ENCODE measurements around the gene CCDC107. TPM values are rescaled to one million over a fixed set of nuclear protein-coding genes. Genes with fewer than 3 reads are reported as not detected.
A peak's percentile ranks its signal among the peaks of the same experiment; 100 is the strongest.

Gene CCDC107
- total RNA-seq, 1 donor from 2014 or later, result 9.8 TPM

DNA sequence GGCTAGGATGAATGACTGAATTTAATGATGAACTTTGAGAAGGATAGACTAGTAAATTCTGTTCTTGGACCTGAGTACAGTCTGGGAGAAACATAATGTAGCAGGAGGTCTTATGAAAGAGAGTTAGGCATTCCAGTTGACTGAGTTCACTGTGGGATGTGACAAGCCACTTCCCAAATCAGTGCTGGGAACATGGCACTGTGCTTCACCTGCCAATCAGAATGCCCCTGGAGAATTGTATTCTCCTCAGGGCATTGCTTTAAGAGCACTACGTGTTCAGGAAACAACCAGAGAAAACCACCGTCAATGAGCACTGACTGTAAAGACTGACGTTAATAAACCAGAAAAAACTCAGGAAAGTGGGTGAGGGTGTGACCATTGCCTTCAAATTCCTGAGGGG is 1.2 kb downstream of the CCDC107 start:
- DNase-seq (ENCODE audit: low read depth), result peak; percentile 75

DNA sequence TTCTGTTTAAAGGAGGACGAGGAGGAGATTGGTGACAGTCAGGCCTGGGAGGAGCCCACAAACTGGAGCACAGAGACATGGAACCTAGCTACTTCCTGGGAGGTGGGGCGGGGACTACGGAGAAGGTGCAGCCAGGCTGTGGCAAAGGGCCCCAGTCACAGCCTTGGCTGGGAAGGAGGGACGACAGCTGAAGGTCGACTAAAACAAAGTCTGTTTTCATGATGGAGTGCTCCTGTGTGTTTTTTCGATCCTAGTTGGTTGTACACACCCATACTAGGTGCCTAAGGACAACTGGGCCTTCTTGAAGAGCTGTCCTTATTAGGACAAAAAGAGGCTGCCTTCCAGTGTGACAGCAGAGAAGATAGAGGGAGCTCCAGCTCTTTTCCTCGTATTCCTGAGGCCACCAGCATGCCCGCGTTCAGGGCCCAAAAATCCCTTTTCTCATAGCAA is 2.9 kb downstream of the CCDC107 start:
- peak; percentile 69 for DNase-seq (ENCODE audit: low read depth)

DNA sequence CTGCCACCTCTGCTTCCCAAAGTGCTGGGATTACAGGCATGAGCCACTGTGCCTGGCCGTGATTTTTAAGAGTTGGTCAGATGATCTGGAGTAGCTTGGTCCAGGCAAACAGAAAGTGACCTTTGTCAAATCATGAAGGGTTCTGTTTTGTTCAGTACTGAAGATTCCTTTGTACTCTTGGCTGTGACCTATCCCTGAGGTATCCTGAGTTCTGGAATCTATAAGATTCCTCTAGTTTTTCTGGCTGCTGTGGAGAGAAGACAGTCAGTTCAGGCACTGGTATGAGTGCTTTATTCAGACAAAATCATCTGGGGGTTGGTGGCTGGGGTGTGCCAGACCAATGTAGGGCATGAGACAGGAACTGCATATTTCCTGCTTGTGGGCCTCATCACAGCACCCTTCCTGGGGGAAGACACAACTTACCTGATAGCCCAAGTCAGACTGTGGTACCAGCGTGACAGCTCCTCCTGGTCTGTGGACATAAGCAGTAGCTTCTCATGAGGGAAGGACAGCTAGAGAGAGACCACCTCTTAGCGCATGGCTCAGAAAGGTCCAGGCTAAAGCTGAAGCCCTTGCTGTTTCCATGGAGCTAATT is 3.8 kb downstream of the CCDC107 start:
- DNase-seq (ENCODE audit: low read depth), result no peak

DNA sequence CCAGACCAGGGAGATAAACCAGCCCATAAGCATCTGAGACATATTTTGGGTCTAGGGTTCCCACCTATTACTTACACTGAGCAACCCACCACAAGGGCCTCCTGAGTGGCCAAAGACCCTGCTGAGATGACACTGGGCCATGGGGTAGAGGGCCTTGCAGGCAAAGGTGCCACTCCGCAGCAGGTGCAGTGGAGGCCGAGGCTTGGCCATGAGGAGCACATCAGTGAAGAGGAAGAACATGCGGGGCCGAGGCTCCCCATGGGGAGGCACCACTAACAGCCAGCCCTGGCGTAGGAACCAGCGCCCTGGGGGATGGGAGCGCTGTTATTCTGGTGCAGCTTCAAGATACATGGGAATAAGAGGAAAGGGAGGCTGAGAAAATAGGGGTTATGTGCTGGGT is 4.3 kb downstream of the CCDC107 start:
- DNase-seq (ENCODE audit: low read depth), result no peak

DNA sequence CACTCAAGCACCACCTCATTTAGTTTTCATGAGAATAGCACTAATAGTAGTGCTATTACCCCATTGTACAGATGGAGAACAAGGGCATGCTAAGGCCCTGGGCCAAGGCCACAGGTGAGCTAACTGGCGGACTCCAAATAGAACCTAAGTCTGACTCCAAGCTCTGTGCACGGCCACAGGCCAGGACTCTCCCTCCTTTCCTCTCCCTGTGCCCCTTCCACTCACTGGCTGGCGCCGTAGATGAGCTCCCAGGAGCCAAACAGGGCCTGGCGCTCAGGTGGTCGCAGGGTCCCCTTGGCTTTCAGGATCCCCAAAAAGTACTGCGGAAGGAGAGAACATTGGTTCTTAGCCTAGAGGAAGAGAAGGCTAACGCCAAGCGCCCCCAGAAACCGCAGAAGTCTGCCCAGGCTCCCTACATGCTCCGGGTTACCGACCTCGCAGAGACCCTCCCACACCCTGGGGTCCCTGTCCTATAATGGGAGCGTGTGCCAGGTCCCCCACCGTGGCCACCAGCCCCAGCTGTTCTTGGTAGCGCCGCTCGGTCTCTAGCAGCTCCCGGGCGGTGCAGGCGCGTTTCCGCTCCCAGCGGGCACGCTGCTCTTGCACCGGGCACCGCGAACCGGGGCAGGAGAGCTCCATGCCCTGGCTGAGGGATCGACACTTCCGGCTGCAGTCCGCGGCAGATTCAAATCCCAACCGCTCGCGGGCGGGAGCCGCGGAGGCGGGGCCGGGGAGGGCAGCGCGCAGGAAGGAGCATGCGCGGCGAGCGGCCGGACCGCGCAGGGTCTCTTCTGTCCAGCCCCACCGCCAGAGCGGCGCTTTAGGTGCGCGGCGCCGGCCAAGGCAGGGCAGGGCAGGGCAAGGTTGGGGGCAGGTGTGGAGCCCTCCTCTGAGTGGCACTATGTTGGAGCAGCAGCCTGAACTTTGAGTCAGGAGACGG is 6.7 kb downstream of the CCDC107 start, which contains the start of gene ARHGEF39:
Gene ARHGEF39 (minus strand): TSS at position 665 of the 940 bp plus-strand sequence. CDS start 26 bp downstream, at position 639.
- DNase-seq (ENCODE audit: low read depth), result peak; percentile 83

DNA sequence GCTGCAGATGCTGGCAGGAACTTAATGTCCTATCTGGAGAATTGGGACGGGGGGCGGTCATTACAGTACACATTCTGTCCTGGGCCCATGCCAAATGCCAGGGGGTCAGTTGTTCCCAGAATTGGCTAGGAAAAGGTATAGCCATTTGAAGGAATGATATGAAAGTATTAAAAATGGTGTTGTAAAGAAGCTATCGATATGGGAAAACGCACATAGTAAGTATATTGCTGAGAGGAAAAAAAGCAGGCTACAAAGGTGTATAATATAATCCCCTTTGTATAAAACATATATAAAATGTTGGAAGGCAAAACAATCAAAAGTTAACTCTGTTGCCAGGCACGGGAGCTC is 7.4 kb downstream of the CCDC107 start:
- no peak for DNase-seq (ENCODE audit: low read depth)

DNA sequence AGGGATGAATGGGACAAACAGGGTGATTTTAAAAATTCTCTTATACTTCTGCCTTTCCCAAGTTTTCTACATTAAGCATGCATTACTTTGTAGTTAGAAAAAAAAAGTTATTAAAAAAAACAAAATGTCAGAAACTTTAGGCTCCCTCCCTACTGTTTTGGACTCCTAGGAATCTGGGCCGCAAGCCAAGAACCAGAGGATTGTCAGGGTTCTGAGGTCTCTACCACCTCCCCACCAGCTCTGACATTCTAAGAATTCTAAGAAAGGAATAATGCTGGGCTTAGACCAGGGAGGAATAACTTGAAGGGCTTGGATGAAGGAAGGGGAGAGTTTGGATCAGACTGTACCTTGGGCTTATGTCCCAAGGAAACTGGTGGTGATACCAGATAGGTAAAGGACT is 8.0 kb downstream of the CCDC107 start:
- peak; percentile 64 for DNase-seq (ENCODE audit: low read depth)

DNA sequence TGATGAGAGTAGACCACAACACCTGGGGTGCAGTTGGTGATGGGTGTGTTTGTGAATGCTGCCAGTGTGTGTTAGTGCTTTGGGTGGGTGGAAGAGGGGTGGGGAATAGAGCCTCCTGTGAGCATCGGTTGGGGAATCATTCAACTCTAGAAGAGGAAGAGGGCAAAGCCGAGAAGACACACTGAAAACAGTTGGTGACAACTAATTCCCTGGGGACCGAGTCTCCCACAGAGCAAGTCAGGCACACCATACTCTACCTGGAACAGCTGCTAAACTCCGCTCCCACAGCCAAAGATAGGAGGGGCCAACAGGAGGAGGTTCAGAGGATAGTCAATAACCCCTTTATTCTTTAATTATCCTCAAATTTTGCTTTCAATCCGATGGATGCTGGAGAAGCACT is 8.5 kb downstream of the CCDC107 start:
- DNase-seq (ENCODE audit: low read depth), result no peak

DNA sequence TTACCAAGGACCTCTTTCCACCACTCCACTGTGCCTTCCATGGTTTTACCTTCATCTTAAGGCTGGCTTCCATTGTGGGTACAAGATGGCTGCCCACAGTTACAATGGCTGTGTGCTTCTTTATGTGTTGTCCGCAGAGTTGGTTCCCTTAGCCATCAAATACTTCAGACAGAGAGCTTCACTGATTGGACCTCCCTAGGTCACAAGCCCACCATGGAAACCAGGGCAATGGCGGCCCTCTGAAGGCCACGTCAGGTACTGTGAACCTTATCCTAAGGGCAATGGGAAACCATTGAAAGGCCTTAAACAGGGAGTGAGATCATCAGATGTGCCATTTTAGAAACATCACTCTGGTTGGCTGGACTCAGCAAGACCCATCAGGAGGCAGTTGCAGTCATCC is 9.8 kb downstream of the CCDC107 start:
- DNase-seq (ENCODE audit: low read depth), result no peak

DNA sequence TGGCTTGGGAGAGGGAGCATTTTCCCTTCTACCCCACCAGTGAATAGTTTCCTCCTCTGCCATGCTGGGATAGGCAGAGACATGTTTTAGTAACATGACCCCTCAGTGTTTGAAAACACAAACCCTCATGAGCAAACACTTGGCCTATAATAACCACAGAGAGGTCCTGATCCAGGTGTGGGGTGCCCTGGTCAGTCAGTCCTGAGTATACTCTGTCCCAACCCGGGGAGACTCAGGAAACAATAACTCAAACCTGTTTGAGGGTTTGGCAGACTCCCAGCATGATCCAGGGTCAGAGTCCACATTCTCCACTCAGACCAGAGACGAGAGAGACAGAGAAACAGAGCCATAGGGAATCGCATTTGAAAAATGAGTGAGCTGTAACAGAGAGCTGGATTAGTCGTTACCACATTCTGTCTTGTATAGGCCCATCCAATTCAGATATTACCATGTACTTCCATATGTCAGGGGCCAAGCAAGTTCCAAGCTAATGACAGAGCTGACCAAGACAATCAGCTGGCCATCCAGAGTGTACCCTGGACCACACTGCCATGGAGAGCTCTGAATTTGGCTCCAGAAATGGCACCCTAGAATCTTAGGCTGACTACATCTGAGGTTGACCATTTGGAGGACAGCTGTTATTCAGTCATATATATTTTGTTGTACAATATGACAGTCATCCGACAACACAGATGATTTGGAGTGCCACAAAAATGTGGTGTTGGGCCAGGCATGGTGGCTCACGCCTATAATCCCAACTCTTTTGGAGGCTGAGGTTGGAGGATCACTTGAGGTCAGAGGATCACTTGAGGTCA is 11.4 kb downstream of the CCDC107 start:
- DNase-seq (ENCODE audit: low read depth), result peak; percentile 92

DNA sequence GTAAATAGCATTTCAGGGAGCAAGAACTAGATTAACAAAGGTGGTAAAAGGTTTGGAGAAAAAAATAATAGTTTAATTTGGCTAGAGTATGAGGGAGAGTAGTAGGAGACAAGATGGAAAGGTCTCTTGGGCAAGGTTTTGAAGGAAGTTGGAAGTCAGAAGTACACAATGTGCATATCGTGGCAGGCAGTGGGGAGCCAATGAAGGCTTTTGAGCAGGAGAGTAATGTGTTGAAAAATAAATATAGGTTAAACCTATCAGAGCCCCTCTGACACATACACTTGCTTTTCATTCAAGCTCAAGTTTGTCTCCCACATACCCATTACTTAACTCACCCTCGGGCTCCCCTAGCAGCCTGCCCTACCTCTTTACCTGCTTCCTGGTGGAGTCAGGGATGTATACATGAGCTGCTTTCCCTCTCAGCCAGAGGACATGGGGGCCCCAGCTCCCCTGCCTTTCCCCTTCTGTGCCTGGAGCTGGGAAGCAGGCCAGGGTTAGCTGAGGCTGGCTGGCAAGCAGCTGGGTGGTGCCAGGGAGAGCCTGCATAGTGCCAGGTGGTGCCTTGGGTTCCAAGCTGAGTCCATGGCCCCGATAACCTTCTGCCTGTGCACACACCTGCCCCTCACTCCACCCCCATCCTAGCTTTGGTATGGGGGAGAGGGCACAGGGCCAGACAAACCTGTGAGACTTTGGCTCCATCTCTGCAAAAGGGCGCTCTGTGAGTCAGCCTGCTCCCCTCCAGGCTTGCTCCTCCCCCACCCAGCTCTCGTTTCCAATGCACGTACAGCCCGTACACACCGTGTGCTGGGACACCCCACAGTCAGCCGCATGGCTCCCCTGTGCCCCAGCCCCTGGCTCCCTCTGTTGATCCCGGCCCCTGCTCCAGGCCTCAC is 15.3 kb downstream of the CCDC107 start, which contains the start of gene CA9:
Gene CA9 (plus strand): TSS at position 797 of the 893 bp plus-strand sequence. CDS start 32 bp downstream, at position 829.
- DNase-seq (ENCODE audit: low read depth), result peak; percentile 48

DNA sequence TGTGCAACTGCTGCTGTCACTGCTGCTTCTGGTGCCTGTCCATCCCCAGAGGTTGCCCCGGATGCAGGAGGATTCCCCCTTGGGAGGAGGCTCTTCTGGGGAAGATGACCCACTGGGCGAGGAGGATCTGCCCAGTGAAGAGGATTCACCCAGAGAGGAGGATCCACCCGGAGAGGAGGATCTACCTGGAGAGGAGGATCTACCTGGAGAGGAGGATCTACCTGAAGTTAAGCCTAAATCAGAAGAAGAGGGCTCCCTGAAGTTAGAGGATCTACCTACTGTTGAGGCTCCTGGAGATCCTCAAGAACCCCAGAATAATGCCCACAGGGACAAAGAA is 15.9 kb downstream of the CCDC107 start:
- no peak for DNase-seq (ENCODE audit: low read depth)

DNA sequence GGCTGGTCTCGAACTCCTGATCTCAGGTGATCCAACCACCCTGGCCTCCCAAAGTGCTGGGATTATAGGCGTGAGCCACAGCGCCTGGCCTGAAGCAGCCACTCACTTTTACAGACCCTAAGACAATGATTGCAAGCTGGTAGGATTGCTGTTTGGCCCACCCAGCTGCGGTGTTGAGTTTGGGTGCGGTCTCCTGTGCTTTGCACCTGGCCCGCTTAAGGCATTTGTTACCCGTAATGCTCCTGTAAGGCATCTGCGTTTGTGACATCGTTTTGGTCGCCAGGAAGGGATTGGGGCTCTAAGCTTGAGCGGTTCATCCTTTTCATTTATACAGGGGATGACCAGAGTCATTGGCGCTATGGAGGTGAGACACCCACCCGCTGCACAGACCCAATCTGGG is 17.1 kb downstream of the CCDC107 start:
- DNase-seq (ENCODE audit: low read depth), result no peak

DNA sequence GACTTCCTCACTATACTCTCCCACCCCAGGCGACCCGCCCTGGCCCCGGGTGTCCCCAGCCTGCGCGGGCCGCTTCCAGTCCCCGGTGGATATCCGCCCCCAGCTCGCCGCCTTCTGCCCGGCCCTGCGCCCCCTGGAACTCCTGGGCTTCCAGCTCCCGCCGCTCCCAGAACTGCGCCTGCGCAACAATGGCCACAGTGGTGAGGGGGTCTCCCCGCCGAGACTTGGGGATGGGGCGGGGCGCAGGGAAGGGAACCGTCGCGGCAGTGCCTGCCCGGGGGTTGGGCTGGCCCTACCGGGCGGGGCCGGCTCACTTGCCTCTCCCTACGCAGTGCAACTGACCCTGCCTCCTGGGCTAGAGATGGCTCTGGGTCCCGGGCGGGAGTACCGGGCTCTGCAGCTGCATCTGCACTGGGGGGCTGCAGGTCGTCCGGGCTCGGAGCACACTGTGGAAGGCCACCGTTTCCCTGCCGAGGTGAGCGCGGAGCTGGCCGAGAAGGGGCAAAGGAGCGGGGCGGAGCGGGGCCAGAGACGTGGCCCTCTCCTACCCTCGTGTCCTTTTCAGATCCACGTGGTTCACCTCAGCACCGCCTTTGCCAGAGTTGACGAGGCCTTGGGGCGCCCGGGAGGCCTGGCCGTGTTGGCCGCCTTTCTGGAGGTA is 17.8 kb downstream of the CCDC107 start:
- DNase-seq (ENCODE audit: low read depth), result no peak

DNA sequence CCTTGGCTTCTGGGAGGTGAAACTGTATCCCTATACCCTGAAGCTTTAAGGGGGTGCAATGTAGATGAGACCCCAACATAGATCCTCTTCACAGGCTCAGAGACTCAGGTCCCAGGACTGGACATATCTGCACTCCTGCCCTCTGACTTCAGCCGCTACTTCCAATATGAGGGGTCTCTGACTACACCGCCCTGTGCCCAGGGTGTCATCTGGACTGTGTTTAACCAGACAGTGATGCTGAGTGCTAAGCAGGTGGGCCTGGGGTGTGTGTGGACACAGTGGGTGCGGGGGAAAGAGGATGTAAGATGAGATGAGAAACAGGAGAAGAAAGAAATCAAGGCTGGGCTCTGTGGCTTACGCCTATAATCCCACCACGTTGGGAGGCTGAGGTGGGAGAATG is 21.0 kb downstream of the CCDC107 start:
- no peak for DNase-seq (ENCODE audit: low read depth)

DNA sequence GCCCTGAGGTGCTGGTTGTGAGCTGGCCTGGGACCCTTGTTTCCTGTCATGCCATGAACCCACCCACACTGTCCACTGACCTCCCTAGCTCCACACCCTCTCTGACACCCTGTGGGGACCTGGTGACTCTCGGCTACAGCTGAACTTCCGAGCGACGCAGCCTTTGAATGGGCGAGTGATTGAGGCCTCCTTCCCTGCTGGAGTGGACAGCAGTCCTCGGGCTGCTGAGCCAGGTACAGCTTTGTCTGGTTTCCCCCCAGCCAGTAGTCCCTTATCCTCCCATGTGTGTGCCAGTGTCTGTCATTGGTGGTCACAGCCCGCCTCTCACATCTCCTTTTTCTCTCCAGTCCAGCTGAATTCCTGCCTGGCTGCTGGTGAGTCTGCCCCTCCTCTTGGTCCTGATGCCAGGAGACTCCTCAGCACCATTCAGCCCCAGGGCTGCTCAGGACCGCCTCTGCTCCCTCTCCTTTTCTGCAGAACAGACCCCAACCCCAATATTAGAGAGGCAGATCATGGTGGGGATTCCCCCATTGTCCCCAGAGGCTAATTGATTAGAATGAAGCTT is 21.8 kb downstream of the CCDC107 start:
- no peak for DNase-seq (ENCODE audit: low read depth)

DNA sequence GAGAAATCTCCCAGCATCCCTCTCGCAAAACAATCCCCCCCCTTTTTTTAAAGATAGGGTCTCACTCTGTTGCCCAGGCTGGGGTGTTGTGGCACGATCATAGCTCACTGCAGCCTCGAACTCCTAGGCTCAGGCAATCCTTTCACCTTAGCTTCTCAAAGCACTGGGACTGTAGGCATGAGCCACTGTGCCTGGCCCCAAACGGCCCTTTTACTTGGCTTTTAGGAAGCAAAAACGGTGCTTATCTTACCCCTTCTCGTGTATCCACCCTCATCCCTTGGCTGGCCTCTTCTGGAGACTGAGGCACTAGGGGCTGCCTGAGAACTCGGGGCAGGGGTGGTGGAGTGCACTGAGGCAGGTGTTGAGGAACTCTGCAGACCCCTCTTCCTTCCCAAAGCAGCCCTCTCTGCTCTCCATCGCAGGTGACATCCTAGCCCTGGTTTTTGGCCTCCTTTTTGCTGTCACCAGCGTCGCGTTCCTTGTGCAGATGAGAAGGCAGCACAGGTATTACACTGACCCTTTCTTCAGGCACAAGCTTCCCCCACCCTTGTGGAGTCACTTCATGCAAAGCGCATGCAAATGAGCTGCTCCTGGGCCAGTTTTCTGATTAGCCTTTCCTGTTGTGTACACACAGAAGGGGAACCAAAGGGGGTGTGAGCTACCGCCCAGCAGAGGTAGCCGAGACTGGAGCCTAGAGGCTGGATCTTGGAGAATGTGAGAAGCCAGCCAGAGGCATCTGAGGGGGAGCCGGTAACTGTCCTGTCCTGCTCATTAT is 22.4 kb downstream of the CCDC107 start:
- peak; percentile 76 for DNase-seq (ENCODE audit: low read depth)

DNA sequence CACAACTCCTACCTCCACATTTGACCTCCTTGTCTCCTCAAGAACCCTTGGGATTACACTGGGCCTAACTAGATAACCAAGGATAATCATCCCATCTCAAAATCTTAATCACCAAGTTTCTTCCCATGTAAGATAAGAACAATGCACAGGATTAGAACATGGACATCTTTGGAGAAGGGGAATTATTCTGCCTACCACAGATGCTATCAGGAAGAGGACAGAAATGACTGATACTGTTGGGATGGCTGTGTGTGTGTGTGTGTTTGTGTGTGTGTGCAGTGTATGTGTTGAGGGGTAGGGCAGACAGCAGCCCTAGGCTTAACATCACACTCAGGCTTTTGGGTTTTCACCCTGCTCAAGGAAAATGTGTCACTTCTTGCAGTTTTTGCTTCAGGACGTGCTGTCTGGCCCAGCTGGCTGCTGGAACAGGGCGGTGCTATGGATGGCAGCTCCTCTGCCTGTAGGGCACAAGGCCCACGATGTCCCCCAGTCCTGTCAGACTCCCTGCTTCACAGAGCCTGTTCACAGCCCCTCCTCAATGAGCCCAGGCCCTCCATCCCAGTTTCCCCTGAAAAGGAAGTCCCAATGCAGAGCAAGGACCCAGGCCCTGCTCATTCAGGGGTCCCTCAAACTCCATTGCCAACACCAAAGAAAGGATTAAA is 23.4 kb downstream of the CCDC107 start:
- peak; percentile 76 for DNase-seq (ENCODE audit: low read depth)
